ENCODE measurements around the gene MYH15.

Gene MYH15

DNA sequence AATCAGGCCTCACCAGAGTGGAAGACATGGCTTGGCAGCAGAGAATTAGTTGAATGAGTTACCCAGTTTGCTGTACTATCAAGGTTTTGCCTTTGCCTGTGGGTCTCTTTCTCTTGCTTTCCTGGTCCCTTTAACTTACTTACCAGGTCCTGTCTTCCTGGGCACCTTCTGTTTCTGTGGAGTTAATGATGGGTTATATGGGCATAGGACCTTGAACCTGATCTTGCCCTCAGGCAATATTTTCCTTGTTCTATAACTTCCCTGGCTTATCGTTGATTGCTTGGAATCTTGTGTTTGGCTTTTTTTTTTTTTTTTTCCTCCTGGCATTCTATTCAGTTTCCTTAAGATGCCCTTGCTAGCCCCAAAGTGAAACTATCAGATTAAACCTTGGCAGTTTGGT, 107.2 kb downstream of the MYH15 start:
- TF ChIP-seq, protein P1, sequence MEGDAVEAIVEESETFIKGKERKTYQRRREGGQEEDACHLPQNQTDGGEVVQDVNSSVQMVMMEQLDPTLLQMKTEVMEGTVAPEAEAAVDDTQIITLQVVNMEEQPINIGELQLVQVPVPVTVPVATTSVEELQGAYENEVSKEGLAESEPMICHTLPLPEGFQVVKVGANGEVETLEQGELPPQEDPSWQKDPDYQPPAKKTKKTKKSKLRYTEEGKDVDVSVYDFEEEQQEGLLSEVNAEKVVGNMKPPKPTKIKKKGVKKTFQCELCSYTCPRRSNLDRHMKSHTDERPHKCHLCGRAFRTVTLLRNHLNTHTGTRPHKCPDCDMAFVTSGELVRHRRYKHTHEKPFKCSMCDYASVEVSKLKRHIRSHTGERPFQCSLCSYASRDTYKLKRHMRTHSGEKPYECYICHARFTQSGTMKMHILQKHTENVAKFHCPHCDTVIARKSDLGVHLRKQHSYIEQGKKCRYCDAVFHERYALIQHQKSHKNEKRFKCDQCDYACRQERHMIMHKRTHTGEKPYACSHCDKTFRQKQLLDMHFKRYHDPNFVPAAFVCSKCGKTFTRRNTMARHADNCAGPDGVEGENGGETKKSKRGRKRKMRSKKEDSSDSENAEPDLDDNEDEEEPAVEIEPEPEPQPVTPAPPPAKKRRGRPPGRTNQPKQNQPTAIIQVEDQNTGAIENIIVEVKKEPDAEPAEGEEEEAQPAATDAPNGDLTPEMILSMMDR (IDR thresholded peaks at IDR 0.05; ENCODE audit: low read depth, low read length, missing control alignments): no peak
- DNase-seq (ENCODE audit: low read depth): no peak
- no peak overlapping the region for H3K4me3 ChIP-seq (ENCODE audit: low read depth, low read length)

DNA sequence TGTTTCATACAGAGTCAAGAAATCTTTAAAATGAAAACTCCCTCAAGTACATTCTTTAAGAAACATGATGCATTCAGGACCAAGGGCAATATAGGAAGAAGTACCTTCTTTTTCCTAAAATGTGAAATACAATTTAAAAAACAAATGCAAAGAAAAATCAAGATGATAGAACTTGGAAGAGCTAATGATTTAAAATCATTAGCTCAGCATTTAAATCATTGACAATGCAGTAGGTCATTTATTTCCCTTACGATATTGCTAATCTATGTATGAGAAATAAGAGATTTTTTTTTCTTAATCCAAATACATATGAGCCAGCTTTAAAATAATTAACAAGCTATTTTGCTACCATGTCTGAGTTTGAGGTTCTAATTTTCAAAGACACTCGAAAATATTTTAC, 108.6 kb downstream of the MYH15 start:
- TF ChIP-seq, protein P1 (IDR thresholded peaks at IDR 0.05; ENCODE audit: low read depth, low read length, missing control alignments): no peak
- DNase-seq (ENCODE audit: low read depth): no peak
- no peak overlapping the region for H3K4me3 ChIP-seq (ENCODE audit: low read depth, low read length)

DNA sequence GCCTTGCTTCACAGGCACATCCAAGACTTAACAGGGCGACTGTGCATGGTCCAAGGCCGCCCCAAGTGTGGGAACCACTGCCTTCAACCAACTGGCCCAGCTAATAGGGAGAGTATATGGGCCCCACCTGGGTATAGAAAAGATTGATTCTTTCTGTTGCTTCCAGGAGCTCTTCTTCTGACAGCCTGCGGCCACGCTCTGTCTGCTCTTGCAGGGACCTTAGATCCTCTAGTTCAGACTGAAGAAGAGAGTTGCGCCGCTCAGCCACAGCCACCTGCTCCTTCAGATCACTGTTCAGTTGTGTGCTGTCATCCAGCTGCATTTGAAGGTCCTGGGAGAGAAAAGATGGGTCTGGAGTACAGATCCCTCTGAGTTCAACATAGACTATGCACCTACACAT, 111.9 kb downstream of the MYH15 start:
- H3K4me3 ChIP-seq (ENCODE audit: low read depth, low read length): no peak overlapping the region
- DNase-seq (ENCODE audit: low read depth): no peak
- TF ChIP-seq, protein P1 (IDR thresholded peaks at IDR 0.05; ENCODE audit: low read depth, low read length, missing control alignments): no peak

DNA sequence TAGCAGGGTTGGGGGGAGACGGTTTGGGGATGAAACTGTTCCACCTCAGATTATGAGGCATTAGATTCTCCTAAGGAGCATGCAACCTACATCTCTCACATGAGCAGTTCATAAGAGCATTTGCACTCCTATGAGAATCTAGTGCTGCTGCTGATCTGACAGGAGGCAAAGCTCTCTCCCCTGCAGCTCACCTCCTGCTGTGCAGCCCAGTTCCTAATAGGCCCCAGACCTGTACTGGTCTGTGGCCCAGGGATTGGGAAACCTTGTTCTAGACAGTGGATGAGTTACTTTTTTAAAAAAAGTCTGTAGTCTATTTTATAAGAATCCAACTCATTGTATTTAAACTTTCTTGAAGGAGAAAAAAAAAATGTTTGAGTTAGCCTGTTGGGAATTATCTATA, 114.1 kb downstream of the MYH15 start:
- TF ChIP-seq, protein P1 (IDR thresholded peaks at IDR 0.05; ENCODE audit: low read depth, low read length, missing control alignments): no peak
- H3K4me3 ChIP-seq (ENCODE audit: low read depth, low read length): no peak overlapping the region
- DNase-seq (ENCODE audit: low read depth): no peak

DNA sequence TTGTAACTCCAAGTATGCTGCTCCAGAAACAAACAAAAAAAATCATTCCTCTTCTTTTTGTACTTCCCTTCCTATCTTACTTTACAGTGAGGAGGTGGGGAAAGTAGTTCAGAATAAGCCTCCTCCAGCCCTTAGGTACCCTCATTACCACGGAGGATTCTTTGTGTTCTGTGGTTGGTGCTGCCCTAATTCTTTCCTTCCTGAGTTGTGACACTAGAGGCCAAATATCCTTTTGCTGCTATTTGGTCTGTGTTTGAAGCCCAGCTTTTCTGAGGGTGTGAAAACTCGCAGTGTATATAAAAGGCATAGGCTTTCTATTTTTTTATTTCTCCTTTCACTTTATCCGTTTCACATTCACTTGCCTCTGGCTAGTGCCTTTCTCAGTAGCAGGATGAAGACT, 115.8 kb downstream of the MYH15 start:
- TF ChIP-seq, protein P1 (IDR thresholded peaks at IDR 0.05; ENCODE audit: low read depth, low read length, missing control alignments): no peak
- no peak overlapping the region for H3K4me3 ChIP-seq (ENCODE audit: low read depth, low read length)
- DNase-seq (ENCODE audit: low read depth): no peak

DNA sequence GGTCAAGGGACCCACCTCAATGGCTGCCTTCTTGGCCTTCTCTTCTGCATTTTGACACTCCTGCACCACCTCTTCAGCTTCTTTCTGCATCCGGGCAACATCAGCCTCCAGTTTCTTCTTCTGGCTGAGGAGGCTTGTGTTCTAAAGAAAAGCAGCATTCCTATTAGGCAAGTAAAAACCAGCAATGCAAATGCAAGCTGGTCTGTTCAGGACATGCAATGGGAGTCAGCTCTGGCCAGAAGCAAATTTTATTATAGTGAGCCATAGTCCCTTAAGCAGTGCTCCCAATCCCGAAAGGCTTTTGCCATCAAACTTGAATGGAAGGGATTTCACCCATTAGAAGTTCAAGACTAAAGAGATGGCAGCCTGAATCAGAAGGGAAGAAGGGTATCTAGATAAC, 116.4 kb downstream of the MYH15 start:
- TF ChIP-seq, protein P1 (IDR thresholded peaks at IDR 0.05; ENCODE audit: low read depth, low read length, missing control alignments): no peak
- no peak overlapping the region for H3K4me3 ChIP-seq (ENCODE audit: low read depth, low read length)

DNA sequence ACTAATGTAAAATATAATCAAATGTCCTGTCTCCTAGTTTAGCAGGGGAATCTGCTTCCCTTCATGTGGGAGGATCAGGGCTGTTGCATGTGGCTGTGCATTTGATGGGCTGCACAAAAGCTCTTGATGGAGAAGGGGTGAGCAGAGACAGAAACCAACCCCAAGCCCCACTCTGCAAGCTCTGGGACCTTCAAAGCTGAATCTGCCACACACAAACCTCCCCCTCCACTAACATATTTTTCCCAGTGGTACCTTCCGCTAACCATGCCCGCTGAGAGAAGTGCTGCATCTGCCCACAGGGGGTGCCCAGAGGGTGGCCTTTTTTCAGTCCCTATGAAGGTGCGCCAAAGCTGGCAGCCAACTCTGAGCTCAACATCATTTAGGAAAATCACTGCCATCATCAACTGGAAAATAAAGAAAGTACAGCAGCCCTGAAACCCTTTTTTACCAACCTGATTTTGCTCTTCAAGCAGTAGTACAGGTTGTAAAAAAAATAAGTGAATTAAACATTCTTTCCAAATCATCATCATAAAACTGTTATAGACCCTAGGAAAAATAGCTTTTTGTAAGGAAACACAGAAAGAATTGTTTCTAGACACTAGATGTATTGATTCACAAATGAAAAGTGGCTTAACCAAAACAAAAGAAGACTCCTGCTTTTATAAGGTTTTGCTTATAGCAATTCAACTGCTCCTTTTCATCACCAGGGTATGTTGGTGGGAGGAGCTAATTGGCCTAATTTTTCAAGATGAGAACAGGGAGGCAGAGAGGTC, 117.1 kb downstream of the MYH15 start:
- no peak for DNase-seq (ENCODE audit: low read depth)
- TF ChIP-seq, protein P1 (IDR thresholded peaks at IDR 0.05; ENCODE audit: low read depth, low read length, missing control alignments): no peak
- no peak overlapping the region for H3K4me3 ChIP-seq (ENCODE audit: low read depth, low read length)

More for the DNA sequence above, 116.4 kb downstream of the MYH15 start:
- DNase-seq (ENCODE audit: low read depth): no peak

Data from GM12864 (cell line).